Mammary epithelial cell (primary cell): ENCODE results near the gene SEZ6L2.
"Not testable (repeated sequence)": the region's sequence is repeated elsewhere in the genome, so short reads cannot be mapped to it uniquely, and the experiment has no call there.

Experiments
- CTCF ChIP-seq, 2 donors: IDR thresholded peaks in 1 of 2; conservative IDR thresholded peaks in 1 of 2; 2 replicates each; pipeline ENCODE4 v1.5.1; 2011 to 2012; ENCODE audit warnings: inconsistent platforms in 2 of 2, low read length in 2 of 2, mild to moderate bottlenecking in 2 of 2, control low read depth in 1 of 2, low read depth in 1 of 2; ENCODE audit not compliant: insufficient read depth in 1 of 2; ENCODE audit errors: extremely low read depth in 1 of 2
- EZH2 ChIP-seq: IDR thresholded peaks from 2 replicates; pipeline ENCODE4 v1.6.1; 2012; ENCODE audit warnings: low read length, inconsistent platforms, borderline replicate concordance

- TF ChIP-seq CTCF (conservative IDR thresholded peaks at IDR 0.05 in 1 of 2, IDR thresholded peaks at IDR 0.05 in 1 of 2; ENCODE audit: extremely low read depth in 1 of 2, insufficient read depth in 1 of 2, low read depth in 1 of 2, low read length in 2 of 2); EZH2: not testable (repeated sequence)
These were observed 32.4 kb upstream of the SEZ6L2 start for GRCh38 chr16:29931750-29932149.
